ENCODE measurements around the gene MMP11. TPM values are rescaled to one million over a fixed set of nuclear protein-coding genes. Genes with fewer than 3 reads are reported as not detected.

Gene MMP11
- total and polyA plus RNA-seq, 4 donors = 4.3 to 7.7 (median 6.6) TPM

GRCh38 chr22:23769321-23769965 is 3.2 kb upstream of the MMP11 start:
- no peak for DNase-seq (ENCODE audit: low read depth in 4 of 6, low spot score in 6 of 6)
- H3K4me3 ChIP-seq (ENCODE audit: low read depth, low read length) = no peak overlapping the region

GRCh38 chr22:23772315-23772648 is 367 bp upstream of the MMP11 start:
- Histone ChIP-seq H3K9me3 (ENCODE audit: control insufficient read depth, insufficient read depth, low read length) (no peaks in the 10 kb centered on the region), H3K27me3 (ENCODE audit: control insufficient read depth, insufficient read depth, low read length) (no peaks in the 10 kb centered on the region), H3K4me3 (ENCODE audit: low read depth, low read length) (peak overlapping the region; percentile 26), H3K4me1 (ENCODE audit: control insufficient read depth, insufficient read depth, low read length) (peaks cover 51% of the 10 kb centered on the region), H3K27ac (ENCODE audit: low read depth, low read length) (no peak overlapping the region), H3K36me3 (ENCODE audit: control insufficient read depth, insufficient read depth, low read length) (no peaks in the 10 kb centered on the region)
- WGBS (ENCODE audit: insufficient coverage) = 22% methylated on average over 6 of the region's 6 CpGs
- DNase-seq (ENCODE audit: low read depth in 4 of 6, low spot score in 6 of 6) = peak in 1 of 6 donors; percentile 10

More at GRCh38 chr22:23769321-23769965, 3.2 kb upstream of the MMP11 start:
- no peak overlapping the region for H3K27ac ChIP-seq (ENCODE audit: low read depth, low read length)
- no peaks in the 10 kb centered on the region for H3K9me3 ChIP-seq (ENCODE audit: control insufficient read depth, insufficient read depth, low read length)
- H3K36me3 ChIP-seq (ENCODE audit: control insufficient read depth, insufficient read depth, low read length) = peaks cover 18% of the 10 kb centered on the region
- no peaks in the 10 kb centered on the region for H3K27me3 ChIP-seq (ENCODE audit: control insufficient read depth, insufficient read depth, low read length)
- WGBS (ENCODE audit: insufficient coverage) = 86% methylated on average over 5 of the region's 6 CpGs
- peaks cover 66% of the 10 kb centered on the region for H3K4me1 ChIP-seq (ENCODE audit: control insufficient read depth, insufficient read depth, low read length)

DNA sequence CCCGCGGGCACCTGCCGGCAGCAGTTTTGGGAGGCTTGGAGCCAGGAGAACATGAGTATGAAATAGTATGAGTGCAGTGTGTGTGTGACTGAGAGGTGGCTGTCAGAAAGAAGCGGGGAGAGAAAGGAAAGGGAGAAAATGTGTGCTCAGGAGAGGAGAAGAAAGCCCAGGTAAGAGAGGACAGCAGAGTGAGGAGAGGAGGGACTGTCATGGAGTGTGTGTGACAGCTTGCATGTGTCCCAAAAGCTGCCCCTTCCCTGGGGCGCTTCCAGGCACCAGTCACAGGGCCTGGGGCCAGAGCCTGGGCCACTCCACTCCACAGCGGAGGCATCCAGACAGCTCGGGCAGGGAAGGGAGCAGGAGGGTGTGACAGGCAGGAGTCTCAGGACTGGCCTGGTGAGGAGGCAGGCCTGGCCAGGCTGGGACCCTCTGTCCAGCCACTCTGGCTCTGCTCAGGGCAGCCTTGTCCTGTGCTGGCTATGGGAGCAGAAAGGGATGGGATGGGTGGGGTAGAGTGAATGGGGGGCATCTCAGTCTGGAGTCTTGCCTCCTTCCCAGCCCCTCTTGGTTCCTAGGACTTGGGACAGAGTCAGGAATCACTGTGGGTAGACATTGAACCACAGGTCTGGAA is 949 bp downstream of the MMP11 start:
- no peak overlapping the region for H3K27ac ChIP-seq (ENCODE audit: low read depth, low read length)
- no peaks in the 10 kb centered on the region for H3K9me3 ChIP-seq (ENCODE audit: control insufficient read depth, insufficient read depth, low read length)
- no peaks in the 10 kb centered on the region for H3K36me3 ChIP-seq (ENCODE audit: control insufficient read depth, insufficient read depth, low read length)
- WGBS (ENCODE audit: insufficient coverage) = 54% methylated on average over 7 of the region's 7 CpGs
- peak overlapping the region; percentile 37 for H3K4me3 ChIP-seq (ENCODE audit: low read depth, low read length)
- DNase-seq (ENCODE audit: low read depth in 4 of 6, low spot score in 6 of 6) = no peak
- peaks cover 42% of the 10 kb centered on the region for H3K4me1 ChIP-seq (ENCODE audit: control insufficient read depth, insufficient read depth, low read length)
- no peaks in the 10 kb centered on the region for H3K27me3 ChIP-seq (ENCODE audit: control insufficient read depth, insufficient read depth, low read length)

- 68% methylated on average over 12 of the region's 12 CpGs for WGBS (ENCODE audit: insufficient coverage)
Observed at GRCh38 chr22:23774114-23774921, 1.7 kb downstream of the MMP11 start.

GRCh38 chr22:23774922-23775436 is 2.3 kb downstream of the MMP11 start:
- no peak overlapping the region for H3K27ac ChIP-seq (ENCODE audit: low read depth, low read length)
- peaks cover 32% of the 10 kb centered on the region for H3K4me1 ChIP-seq (ENCODE audit: control insufficient read depth, insufficient read depth, low read length)
- no peaks in the 10 kb centered on the region for H3K9me3 ChIP-seq (ENCODE audit: control insufficient read depth, insufficient read depth, low read length)
- H3K36me3 ChIP-seq (ENCODE audit: control insufficient read depth, insufficient read depth, low read length) = peaks cover 8% of the 10 kb centered on the region
- no peak for DNase-seq (ENCODE audit: low read depth in 4 of 6, low spot score in 6 of 6)
- no peak overlapping the region for H3K4me3 ChIP-seq (ENCODE audit: low read depth, low read length)
- WGBS (ENCODE audit: insufficient coverage) = 83% methylated on average over 2 of the region's 2 CpGs
- no peaks in the 10 kb centered on the region for H3K27me3 ChIP-seq (ENCODE audit: control insufficient read depth, insufficient read depth, low read length)

More at GRCh38 chr22:23774114-23774921, 1.7 kb downstream of the MMP11 start:
- Histone ChIP-seq H3K27ac (ENCODE audit: low read depth, low read length) (no peak overlapping the region), H3K9me3 (ENCODE audit: control insufficient read depth, insufficient read depth, low read length) (no peaks in the 10 kb centered on the region), H3K4me1 (ENCODE audit: control insufficient read depth, insufficient read depth, low read length) (peaks cover 35% of the 10 kb centered on the region), H3K4me3 (ENCODE audit: low read depth, low read length) (no peak overlapping the region), H3K27me3 (ENCODE audit: control insufficient read depth, insufficient read depth, low read length) (no peaks in the 10 kb centered on the region), H3K36me3 (ENCODE audit: control insufficient read depth, insufficient read depth, low read length) (peaks cover 3% of the 10 kb centered on the region)
- DNase-seq (ENCODE audit: low read depth in 4 of 6, low spot score in 6 of 6) = no peak

DNA sequence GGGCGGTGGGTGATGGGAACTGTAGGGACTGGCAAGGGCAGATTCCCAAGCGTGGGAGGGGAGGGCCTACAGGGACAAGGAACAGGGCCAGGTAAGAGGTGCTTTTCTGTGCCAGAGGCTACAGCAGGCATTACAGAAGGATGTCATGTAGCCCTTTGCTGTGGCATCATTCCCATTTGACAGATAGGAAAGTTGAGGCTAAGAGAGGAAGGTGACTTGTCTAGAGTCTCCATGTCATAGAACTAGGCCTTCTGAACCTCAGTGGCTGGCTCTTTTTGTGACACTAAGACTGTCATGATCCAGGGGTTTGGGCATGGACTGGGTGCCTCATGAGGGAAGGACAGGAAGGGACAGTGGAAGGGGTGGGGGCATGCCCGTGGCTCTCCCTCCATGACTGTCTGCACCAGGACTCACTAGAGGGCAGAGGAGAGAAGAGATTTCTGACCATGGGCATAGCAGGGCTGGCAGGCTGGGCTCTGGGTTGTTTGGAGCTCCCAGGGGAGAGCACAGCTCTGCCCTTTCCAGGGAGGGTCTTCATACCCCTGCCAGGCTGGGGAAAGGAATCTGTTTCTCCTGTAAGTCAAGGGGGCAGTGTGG is 3.2 kb downstream of the MMP11 start:
- H3K4me3 ChIP-seq (ENCODE audit: low read depth, low read length) = no peak overlapping the region
- H3K4me1 ChIP-seq (ENCODE audit: control insufficient read depth, insufficient read depth, low read length) = peaks cover 40% of the 10 kb centered on the region
- H3K27ac ChIP-seq (ENCODE audit: low read depth, low read length) = no peak overlapping the region
- H3K9me3 ChIP-seq (ENCODE audit: control insufficient read depth, insufficient read depth, low read length) = no peaks in the 10 kb centered on the region
- H3K36me3 ChIP-seq (ENCODE audit: control insufficient read depth, insufficient read depth, low read length) = peaks cover 14% of the 10 kb centered on the region
- no peak for DNase-seq (ENCODE audit: low read depth in 4 of 6, low spot score in 6 of 6)
- WGBS (ENCODE audit: insufficient coverage) = 65% methylated on average over 2 of the region's 3 CpGs
- no peaks in the 10 kb centered on the region for H3K27me3 ChIP-seq (ENCODE audit: control insufficient read depth, insufficient read depth, low read length)

DNA sequence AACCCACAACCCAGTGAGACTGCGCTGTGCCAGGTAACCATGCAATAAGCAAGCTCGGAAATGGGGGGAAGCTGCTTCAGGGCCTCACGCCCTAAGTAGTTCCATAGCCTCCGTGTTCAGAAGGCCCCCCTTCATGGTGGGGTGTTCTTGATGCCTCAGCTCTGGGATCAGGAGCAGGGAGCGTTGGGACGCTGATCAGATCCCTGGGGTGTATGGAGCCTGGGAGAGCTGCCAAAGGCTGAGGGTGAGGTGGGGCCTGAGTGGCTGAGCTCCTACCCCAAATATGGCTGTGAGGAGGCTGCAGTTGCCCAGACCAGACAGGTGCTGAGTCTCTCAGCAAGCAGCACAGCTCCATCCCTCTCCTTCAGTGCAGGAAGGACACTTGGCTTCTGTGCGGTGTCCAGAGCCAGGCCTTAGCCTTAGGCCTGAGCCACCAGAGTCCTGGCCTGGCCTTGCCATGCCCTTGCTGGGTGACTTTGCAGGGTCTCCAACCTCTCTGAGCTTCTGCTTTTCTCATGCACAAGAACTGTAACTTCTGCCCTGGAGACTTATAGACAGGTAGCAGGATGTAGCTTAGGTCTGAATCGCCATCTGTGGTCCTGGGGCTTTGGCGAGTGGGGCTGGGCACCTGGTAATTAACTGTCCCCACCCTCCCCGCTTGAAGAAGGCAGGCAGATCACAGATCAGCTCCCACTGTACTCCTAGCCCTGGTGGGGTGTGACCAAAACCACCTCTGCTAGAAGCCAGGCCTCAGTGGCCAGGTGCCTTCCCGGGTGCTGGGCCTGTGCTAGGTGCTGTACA is 5.3 kb downstream of the MMP11 start:
- peaks cover 45% of the 10 kb centered on the region for H3K4me1 ChIP-seq (ENCODE audit: control insufficient read depth, insufficient read depth, low read length)
- H3K36me3 ChIP-seq (ENCODE audit: control insufficient read depth, insufficient read depth, low read length) = peaks cover 24% of the 10 kb centered on the region
- H3K27me3 ChIP-seq (ENCODE audit: control insufficient read depth, insufficient read depth, low read length) = no peaks in the 10 kb centered on the region
- no peak overlapping the region for H3K4me3 ChIP-seq (ENCODE audit: low read depth, low read length)
- DNase-seq (ENCODE audit: low read depth in 4 of 6, low spot score in 6 of 6) = no peak
- no peak overlapping the region for H3K27ac ChIP-seq (ENCODE audit: low read depth, low read length)
- WGBS (ENCODE audit: insufficient coverage) = 87% methylated on average over 10 of the region's 11 CpGs
- no peaks in the 10 kb centered on the region for H3K9me3 ChIP-seq (ENCODE audit: control insufficient read depth, insufficient read depth, low read length)

DNA sequence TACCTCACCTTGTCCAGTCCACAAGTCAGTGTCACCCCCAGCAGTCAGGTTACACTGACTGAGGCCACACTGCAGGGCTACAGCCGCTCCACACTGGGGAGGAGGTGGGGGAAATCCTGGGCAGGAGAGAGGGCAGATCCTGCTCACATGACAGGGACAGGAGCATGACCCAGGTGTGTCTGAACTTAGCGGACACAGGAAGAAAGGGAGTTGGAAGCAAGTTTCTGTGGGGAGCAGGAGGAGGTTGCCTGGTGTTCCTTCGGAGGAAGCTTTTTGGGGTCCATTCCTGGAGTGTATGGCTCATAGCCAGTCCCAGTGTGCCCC is 5.9 kb downstream of the MMP11 start:
- 85% methylated on average over 2 of the region's 3 CpGs for WGBS (ENCODE audit: insufficient coverage)
- Histone ChIP-seq H3K36me3 (ENCODE audit: control insufficient read depth, insufficient read depth, low read length) (peaks cover 30% of the 10 kb centered on the region), H3K27me3 (ENCODE audit: control insufficient read depth, insufficient read depth, low read length) (no peaks in the 10 kb centered on the region), H3K4me1 (ENCODE audit: control insufficient read depth, insufficient read depth, low read length) (peaks cover 39% of the 10 kb centered on the region), H3K9me3 (ENCODE audit: control insufficient read depth, insufficient read depth, low read length) (no peaks in the 10 kb centered on the region), H3K27ac (ENCODE audit: low read depth, low read length) (no peak overlapping the region), H3K4me3 (ENCODE audit: low read depth, low read length) (no peak overlapping the region)
- DNase-seq (ENCODE audit: low read depth in 4 of 6, low spot score in 6 of 6) = no peak

GRCh38 chr22:23779083-23779482 is 6.4 kb downstream of the MMP11 start:
- DNase-seq (ENCODE audit: low read depth in 4 of 6, low spot score in 6 of 6) = no peak
- no peaks in the 10 kb centered on the region for H3K27me3 ChIP-seq (ENCODE audit: control insufficient read depth, insufficient read depth, low read length)
- H3K4me3 ChIP-seq (ENCODE audit: low read depth, low read length) = no peak overlapping the region
- H3K27ac ChIP-seq (ENCODE audit: low read depth, low read length) = no peak overlapping the region
- H3K9me3 ChIP-seq (ENCODE audit: control insufficient read depth, insufficient read depth, low read length) = no peaks in the 10 kb centered on the region
- H3K4me1 ChIP-seq (ENCODE audit: control insufficient read depth, insufficient read depth, low read length) = peaks cover 35% of the 10 kb centered on the region
- 91% methylated on average over 16 of the region's 16 CpGs for WGBS (ENCODE audit: insufficient coverage)
- peaks cover 33% of the 10 kb centered on the region for H3K36me3 ChIP-seq (ENCODE audit: control insufficient read depth, insufficient read depth, low read length)

Measured in spinal cord (tissue), 10 donors.